OCI-LY3 (cell line): ENCODE measurements around the gene KCNA2.

Experiments used
- EZH2phosphoT487 ChIP-seq: fragments of 200-600 bp; shearing (Covaris generic); IDR thresholded peaks from 2 replicates; pipeline ENCODE4 v1.6.1; 2018; ENCODE audit warnings: antibody characterized with exemption, mixed run types, low read depth
- TF ChIP-seq, protein P1 (sequence below): fragments of 200-600, 300-600 bp; sonication (generic); IDR thresholded peaks from 2 replicates; pipeline ENCODE4 v1.5.1; 2014; ENCODE audit warnings: antibody characterized with exemption, low read length, low read depth

DNA sequence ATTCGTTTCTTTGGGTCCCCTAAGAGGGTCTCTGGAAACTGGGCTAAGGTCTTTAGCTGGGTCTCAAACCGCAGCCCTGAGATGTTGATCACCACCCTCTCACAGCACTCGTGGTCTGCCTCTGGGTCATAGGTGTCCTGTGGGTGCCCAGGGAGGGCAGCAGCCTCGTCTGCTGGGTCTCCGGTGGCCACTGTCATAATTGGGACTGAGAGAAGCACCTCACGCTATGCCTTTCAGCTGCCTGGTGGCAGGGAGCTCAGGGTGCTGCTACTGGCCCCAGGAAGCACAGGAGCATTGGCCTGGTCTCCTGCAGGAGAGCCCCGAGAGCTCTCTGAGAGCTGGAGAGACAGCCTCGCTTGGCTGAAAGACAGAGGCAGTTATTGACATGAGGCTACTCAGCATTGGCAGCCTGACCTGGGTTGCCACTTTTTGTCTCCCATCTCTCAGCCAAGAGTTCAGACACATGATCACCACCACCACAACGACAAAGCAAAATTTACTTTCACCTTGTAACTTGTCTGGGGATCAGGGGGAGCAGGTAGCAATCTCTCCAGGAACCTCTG, 1.5 kb downstream of the KCNA2 start:
- TF ChIP-seq, protein P1, sequence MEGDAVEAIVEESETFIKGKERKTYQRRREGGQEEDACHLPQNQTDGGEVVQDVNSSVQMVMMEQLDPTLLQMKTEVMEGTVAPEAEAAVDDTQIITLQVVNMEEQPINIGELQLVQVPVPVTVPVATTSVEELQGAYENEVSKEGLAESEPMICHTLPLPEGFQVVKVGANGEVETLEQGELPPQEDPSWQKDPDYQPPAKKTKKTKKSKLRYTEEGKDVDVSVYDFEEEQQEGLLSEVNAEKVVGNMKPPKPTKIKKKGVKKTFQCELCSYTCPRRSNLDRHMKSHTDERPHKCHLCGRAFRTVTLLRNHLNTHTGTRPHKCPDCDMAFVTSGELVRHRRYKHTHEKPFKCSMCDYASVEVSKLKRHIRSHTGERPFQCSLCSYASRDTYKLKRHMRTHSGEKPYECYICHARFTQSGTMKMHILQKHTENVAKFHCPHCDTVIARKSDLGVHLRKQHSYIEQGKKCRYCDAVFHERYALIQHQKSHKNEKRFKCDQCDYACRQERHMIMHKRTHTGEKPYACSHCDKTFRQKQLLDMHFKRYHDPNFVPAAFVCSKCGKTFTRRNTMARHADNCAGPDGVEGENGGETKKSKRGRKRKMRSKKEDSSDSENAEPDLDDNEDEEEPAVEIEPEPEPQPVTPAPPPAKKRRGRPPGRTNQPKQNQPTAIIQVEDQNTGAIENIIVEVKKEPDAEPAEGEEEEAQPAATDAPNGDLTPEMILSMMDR = no peak
- TF ChIP-seq EZH2phosphoT487 = no peak
